BLaER1 treated with 17β-estradiol and CSF1 and Interleukin-3, amounts not matched to agents 10 nM and 100 nM (cell line): ENCODE results near the gene LIN37.
"Not testable (repeated sequence)": the region's sequence is repeated elsewhere in the genome, so short reads cannot be mapped to it uniquely, and the experiment has no call there.

Experiments used
- H3K27ac ChIP-seq, 11 experiments: shearing (Covaris generic); formaldehyde crosslinking; 2 replicates each; pipeline ENCODE4 v1.8.1; 2022
- H3K27me3 ChIP-seq, 11 experiments: shearing (Covaris generic); formaldehyde crosslinking; 2 replicates each; pipeline ENCODE4 v1.8.1; 2022
- H3K36me3 ChIP-seq, 11 experiments: shearing (Covaris generic); formaldehyde crosslinking; 2 replicates each; pipeline ENCODE4 v1.8.1; 2022
- H3K4me1 ChIP-seq, 10 experiments: shearing (Covaris generic); formaldehyde crosslinking; 2 replicates each; pipeline ENCODE4 v1.8.1; 2022
- H3K4me2 ChIP-seq, 11 experiments: shearing (Covaris generic); formaldehyde crosslinking; 2 replicates each; pipeline ENCODE4 v1.8.1; 2022
- H3K4me3 ChIP-seq, 10 experiments: shearing (Covaris generic); formaldehyde crosslinking; 2 replicates each; pipeline ENCODE4 v1.8.1; 2022
- H3K9ac ChIP-seq, 11 experiments: shearing (Covaris generic); formaldehyde crosslinking; 2 replicates each; pipeline ENCODE4 v1.8.1; 2022
- H3K9me3 ChIP-seq, 11 experiments: shearing (Covaris generic); formaldehyde crosslinking; replicated peaks in 1 of 11; 2 replicates each; pipeline ENCODE4 v1.8.1; 2022
- H4K20me1 ChIP-seq, 11 experiments: shearing (Covaris generic); formaldehyde crosslinking; 2 replicates each; pipeline ENCODE4 v1.8.1; 2022
- Cebpa-rat ChIP-seq, 11 experiments: shearing (Covaris generic); IDR thresholded peaks; 2 replicates each; pipeline ENCODE4 v1.8.1; 2022

Gene LIN37

DNA sequence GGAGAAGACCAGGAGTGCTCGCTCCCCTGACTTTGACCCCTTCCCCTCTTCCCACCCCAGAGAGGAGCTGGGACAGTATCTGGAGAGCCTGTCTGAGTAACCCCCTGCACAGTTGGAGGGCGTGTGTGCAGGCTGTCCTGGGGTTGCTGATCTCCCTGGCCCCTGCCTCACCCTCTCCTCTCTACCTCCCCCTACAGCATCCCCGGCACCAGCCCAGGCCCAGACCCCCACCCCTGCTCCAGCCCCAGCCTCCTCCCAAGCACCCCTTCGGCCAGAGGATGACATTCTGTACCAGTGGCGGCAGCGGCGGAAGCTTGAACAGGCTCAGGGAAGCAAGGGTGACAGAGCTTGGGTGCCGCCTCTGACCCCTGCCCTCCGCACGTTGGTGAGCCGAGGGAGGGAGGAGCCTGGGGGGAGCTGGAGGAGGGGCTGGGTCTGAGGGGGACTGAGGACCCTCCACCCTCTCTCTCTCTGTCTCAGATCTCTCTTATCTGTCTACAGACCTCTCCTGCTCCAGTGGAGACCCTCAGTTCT, 18.3 kb downstream of the LIN37 start:
- H3K9me3 ChIP-seq, result no peaks in the 10 kb centered on the region
- H3K4me2 ChIP-seq, result peak overlapping the region; percentile 70 to 98 (median 94); a peak in 20 of 22 replicates
- no peak for TF ChIP-seq Cebpa-rat (IDR thresholded peaks at IDR 0.05)
- H3K27me3 ChIP-seq, result no peaks in the 10 kb centered on the region
- peak overlapping the region in 7 of 11 experiments; percentile 69 to 82 (median 79); a peak in 12 of 22 replicates for H3K27ac ChIP-seq
- peaks cover 0 to 18% (median 0%) of the 10 kb centered on the region in 11 experiments; a peak in 4 of 22 replicates for H4K20me1 ChIP-seq
- H3K9ac ChIP-seq, result peak overlapping the region in 8 of 11 experiments; percentile 58 to 79 (median 72); a peak in 12 of 22 replicates
- peaks cover 26 to 46% (median 36%) of the 10 kb centered on the region in 10 experiments for H3K4me1 ChIP-seq
- H3K36me3 ChIP-seq, result peaks cover 24 to 60% (median 42%) of the 10 kb centered on the region in 11 experiments
- H3K4me3 ChIP-seq, result 0 out of 20 replicates have a peak overlapping the region, but pooled peaks of 1 of the 10 experiments have one; percentile 35

- Histone ChIP-seq H3K27ac (peak overlapping the region in 8 of 11 experiments; percentile 50 to 82 (median 77); a peak in 17 of 22 replicates), H3K27me3 (no peaks in the 10 kb centered on the region), H3K4me2 (peak overlapping the region; percentile 70 to 98 (median 94)), H3K9me3 (no peaks in the 10 kb centered on the region), H3K36me3 (peaks cover 17 to 51% (median 34%) of the 10 kb centered on the region in 11 experiments), H4K20me1 (peaks cover 0 to 18% (median 0%) of the 10 kb centered on the region in 11 experiments; a peak in 4 of 22 replicates), H3K9ac (peak overlapping the region in 10 of 11 experiments; percentile 34 to 79 (median 72); a peak in 18 of 22 replicates), H3K4me3 (peak overlapping the region in 7 of 10 experiments; percentile 18 to 41 (median 36); a peak in 9 of 20 replicates), H3K4me1 (peaks cover 26 to 46% (median 36%) of the 10 kb centered on the region in 10 experiments)
- no peak for TF ChIP-seq Cebpa-rat (IDR thresholded peaks at IDR 0.05)
Measured at GRCh38 chr19:35767288-35768081, 19.1 kb downstream of the LIN37 start.

- no peak for TF ChIP-seq Cebpa-rat (IDR thresholded peaks at IDR 0.05)
- Histone ChIP-seq H3K27me3 (no peaks in the 10 kb centered on the region), H3K27ac (peak overlapping the region in 6 of 11 experiments; percentile 49 to 82 (median 67); a peak in 12 of 22 replicates), H3K4me2 (peak overlapping the region; percentile 70 to 98 (median 94)), H3K9me3 (no peaks in the 10 kb centered on the region), H3K9ac (peak overlapping the region in 10 of 11 experiments; percentile 25 to 79 (median 68); a peak in 16 of 22 replicates), H3K4me1 (peaks cover 26 to 46% (median 36%) of the 10 kb centered on the region in 10 experiments), H3K4me3 (peak overlapping the region in 6 of 10 experiments; percentile 18 to 38 (median 31); a peak in 8 of 20 replicates), H3K36me3 (peaks cover 17 to 46% (median 28%) of the 10 kb centered on the region in 11 experiments; a peak in 21 of 22 replicates), H4K20me1 (peaks cover 0 to 18% (median 0%) of the 10 kb centered on the region in 11 experiments; a peak in 4 of 22 replicates)
Measured at GRCh38 chr19:35768082-35768421, 19.7 kb downstream of the LIN37 start.

DNA sequence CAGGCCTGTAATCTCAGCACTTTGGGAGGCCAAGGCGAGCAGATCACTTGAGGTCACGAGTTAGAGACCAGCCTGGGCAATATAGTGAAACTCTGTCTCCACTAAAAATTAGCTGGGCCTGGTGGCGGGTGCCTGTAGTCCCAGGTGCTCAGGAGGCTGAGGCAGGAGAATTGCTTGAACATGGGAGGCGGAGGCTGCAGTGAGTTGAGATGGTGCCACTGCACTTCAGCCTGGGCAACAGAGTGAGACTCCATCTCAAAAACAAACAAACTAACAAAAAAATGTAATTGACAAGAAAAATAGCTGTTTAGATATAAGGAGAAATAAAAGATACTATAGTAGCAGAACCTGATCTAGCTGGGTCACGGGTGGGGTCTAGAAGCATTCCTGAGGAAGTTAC, 24.0 kb downstream of the LIN37 start:
- H3K4me3 ChIP-seq, H3K27me3 ChIP-seq, H3K9me3 ChIP-seq, H3K9ac ChIP-seq, H3K4me2 ChIP-seq, H3K27ac ChIP-seq: not testable (repeated sequence)
- H4K20me1 ChIP-seq, result peaks cover 0 to 10% (median 0%) of the 10 kb centered on the region in 11 experiments; a peak in 7 of 22 replicates
- H3K4me1 ChIP-seq, result peaks cover 35 to 52% (median 47%) of the 10 kb centered on the region in 10 experiments
- peaks cover 0 to 17% (median 2%) of the 10 kb centered on the region in 11 experiments; a peak in 11 of 22 replicates for H3K36me3 ChIP-seq

GRCh38 chr19:35773020-35773806, 24.8 kb downstream of the LIN37 start:
- peaks cover 26 to 49% (median 44%) of the 10 kb centered on the region in 10 experiments for H3K4me1 ChIP-seq
- H3K4me3 ChIP-seq, result no peak overlapping the region
- peaks cover 0 to 25% (median 11%) of the 10 kb centered on the region in 11 experiments; a peak in 19 of 22 replicates for H3K36me3 ChIP-seq
- H3K9me3 ChIP-seq, result no peaks in the 10 kb centered on the region
- no peaks in the 10 kb centered on the region for H3K27me3 ChIP-seq
- no peak overlapping the region for H3K27ac ChIP-seq
- no peak overlapping the region for H3K9ac ChIP-seq
- no peak overlapping the region for H3K4me2 ChIP-seq
- TF ChIP-seq Cebpa-rat (IDR thresholded peaks at IDR 0.05), result no peak
- H4K20me1 ChIP-seq, result peaks cover 0 to 10% (median 0%) of the 10 kb centered on the region in 11 experiments; a peak in 7 of 22 replicates

DNA sequence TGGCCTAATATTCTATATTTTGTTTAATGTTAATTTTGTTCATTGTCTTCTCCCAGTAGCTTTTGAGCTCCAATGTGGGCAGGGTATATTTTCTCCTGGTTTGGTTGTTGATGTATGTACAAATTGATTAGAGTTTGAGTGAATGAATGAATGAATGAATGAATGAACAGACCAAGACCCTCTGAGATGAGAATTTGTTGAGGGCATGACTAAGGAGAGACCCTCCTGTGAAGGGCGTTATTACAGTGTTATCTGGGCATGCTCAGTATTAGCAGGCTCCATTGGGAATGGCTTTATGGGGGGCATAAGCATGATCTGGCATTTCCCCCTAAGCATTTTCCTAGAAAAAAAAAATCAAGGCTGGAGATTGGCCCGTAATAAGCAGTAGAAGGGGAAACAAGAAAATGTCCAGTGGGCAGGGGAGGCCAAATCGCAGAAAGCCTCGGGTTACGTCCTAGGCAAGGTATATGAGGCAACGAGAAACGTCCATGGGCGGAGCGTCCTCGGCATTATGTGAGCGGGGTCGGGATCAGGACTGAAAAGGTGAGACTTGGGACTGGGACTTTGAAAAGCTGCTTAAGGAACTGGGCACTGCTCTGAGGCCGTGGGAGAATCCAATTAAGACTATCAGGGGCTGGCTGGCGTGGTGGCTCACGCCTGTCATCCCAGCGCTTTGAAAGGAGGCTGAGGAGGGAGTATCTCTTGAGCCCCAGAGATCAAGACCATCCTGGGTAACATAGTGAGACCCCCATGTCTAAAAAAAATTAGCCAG, 26.1 kb downstream of the LIN37 start:
- Histone ChIP-seq H3K4me3 (peak overlapping the region; percentile 61 to 80 (median 70)), H3K27me3 (no peaks in the 10 kb centered on the region), H3K9me3 (no peaks in the 10 kb centered on the region), H4K20me1 (peaks cover 0 to 14% (median 0%) of the 10 kb centered on the region in 11 experiments; a peak in 4 of 22 replicates), H3K4me2 (peak overlapping the region; percentile 69 to 96 (median 84)), H3K4me1 (peaks cover 14 to 43% (median 32%) of the 10 kb centered on the region in 10 experiments), H3K27ac (no peak overlapping the region), H3K36me3 (peaks cover 0 to 30% (median 23%) of the 10 kb centered on the region in 11 experiments; a peak in 19 of 22 replicates), H3K9ac (peak overlapping the region in 4 of 11 experiments; percentile 5 to 36 (median 28); a peak in 2 of 22 replicates)
- no peak for TF ChIP-seq Cebpa-rat (IDR thresholded peaks at IDR 0.05)

GRCh38 chr19:35775046-35775297, 26.6 kb downstream of the LIN37 start:
- peak overlapping the region in 5 of 11 experiments; percentile 5 to 86 (median 35); a peak in 3 of 22 replicates for H3K9ac ChIP-seq
- H3K27me3 ChIP-seq, result no peaks in the 10 kb centered on the region
- TF ChIP-seq Cebpa-rat (IDR thresholded peaks at IDR 0.05), result no peak
- no peak overlapping the region for H3K27ac ChIP-seq
- peaks cover 14 to 38% (median 28%) of the 10 kb centered on the region in 10 experiments for H3K4me1 ChIP-seq
- H3K36me3 ChIP-seq, result peaks cover 0 to 30% (median 28%) of the 10 kb centered on the region in 11 experiments; a peak in 19 of 22 replicates
- H3K4me2 ChIP-seq, result peak overlapping the region; percentile 69 to 96 (median 84)
- peak overlapping the region; percentile 61 to 80 (median 70) for H3K4me3 ChIP-seq
- H3K9me3 ChIP-seq, result no peaks in the 10 kb centered on the region
- H4K20me1 ChIP-seq, result peaks cover 0 to 14% (median 0%) of the 10 kb centered on the region in 11 experiments; a peak in 4 of 22 replicates
